PFSK-1 (cell line): ENCODE data around the gene EP400.

Experiments
- FOXP2 ChIP-seq: optimal IDR thresholded peaks from 2 replicates; pipeline ENCODE3; 2011; ENCODE audit warnings: borderline replicate concordance, control low read depth, inconsistent platforms; ENCODE audit not compliant: insufficient read depth; ENCODE audit errors: extremely low read length, extremely low read depth
- POLR2AphosphoS5 ChIP-seq: IDR thresholded peaks from 2 replicates; pipeline ENCODE4 v1.6.1; 2012; ENCODE audit warnings: low read depth, mild to moderate bottlenecking, control low read depth, low read length, moderate library complexity
- SIN3A ChIP-seq: IDR thresholded peaks from 2 replicates; pipeline ENCODE4 v1.6.1; 2012; ENCODE audit warnings: mild to moderate bottlenecking, low read length, moderate library complexity, borderline replicate concordance; ENCODE audit not compliant: insufficient read depth
- TAF1 ChIP-seq: IDR thresholded peaks from 2 replicates; pipeline ENCODE4 v1.6.1; 2012; ENCODE audit warnings: low read length, control low read depth, borderline replicate concordance; ENCODE audit not compliant: insufficient read depth
- TF ChIP-seq, protein P1 (sequence below), 2 experiments: IDR thresholded peaks; 2 replicates each; pipeline versions ENCODE4 v1.6.1 to v1.8.0; 2011 to 2012; ENCODE audit warnings: low read depth in 2 of 2, low read length in 2 of 2, control low read depth in 1 of 2, inconsistent platforms in 1 of 2, mild to moderate bottlenecking in 1 of 2, moderate library complexity in 1 of 2; ENCODE audit not compliant: insufficient read depth in 1 of 2

DNA sequence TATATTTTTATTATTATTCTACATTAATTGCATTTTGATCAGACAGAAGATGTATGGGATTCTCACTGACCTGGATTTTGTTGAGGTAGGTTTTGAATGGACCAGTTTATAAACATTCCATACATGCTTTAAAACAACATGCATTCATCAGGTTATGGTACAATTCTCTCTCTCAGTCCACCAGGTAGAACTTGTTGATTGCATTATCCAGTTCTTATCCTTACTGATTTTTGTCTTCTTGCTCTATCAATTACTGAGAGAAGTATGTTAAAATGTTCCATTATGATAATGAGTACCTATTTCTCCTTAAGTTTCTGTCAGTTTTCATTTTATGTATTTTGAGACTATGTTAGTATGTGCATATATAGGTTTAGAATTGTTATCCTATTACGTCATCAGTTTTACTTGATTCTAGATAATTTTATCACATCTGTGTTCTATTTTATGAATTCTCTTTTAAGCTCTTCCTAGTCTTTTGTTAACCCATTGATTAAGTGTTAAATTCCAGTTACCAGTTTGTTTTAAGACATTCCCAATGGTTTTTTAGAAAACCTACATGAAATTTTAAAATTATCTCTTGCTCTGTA, 50.6 kb downstream of the EP400 start:
- no peak for TF ChIP-seq SIN3A
- TF ChIP-seq, protein P1, sequence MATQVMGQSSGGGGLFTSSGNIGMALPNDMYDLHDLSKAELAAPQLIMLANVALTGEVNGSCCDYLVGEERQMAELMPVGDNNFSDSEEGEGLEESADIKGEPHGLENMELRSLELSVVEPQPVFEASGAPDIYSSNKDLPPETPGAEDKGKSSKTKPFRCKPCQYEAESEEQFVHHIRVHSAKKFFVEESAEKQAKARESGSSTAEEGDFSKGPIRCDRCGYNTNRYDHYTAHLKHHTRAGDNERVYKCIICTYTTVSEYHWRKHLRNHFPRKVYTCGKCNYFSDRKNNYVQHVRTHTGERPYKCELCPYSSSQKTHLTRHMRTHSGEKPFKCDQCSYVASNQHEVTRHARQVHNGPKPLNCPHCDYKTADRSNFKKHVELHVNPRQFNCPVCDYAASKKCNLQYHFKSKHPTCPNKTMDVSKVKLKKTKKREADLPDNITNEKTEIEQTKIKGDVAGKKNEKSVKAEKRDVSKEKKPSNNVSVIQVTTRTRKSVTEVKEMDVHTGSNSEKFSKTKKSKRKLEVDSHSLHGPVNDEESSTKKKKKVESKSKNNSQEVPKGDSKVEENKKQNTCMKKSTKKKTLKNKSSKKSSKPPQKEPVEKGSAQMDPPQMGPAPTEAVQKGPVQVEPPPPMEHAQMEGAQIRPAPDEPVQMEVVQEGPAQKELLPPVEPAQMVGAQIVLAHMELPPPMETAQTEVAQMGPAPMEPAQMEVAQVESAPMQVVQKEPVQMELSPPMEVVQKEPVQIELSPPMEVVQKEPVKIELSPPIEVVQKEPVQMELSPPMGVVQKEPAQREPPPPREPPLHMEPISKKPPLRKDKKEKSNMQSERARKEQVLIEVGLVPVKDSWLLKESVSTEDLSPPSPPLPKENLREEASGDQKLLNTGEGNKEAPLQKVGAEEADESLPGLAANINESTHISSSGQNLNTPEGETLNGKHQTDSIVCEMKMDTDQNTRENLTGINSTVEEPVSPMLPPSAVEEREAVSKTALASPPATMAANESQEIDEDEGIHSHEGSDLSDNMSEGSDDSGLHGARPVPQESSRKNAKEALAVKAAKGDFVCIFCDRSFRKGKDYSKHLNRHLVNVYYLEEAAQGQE (IDR thresholded peaks at IDR 0.05; ENCODE audit: insufficient read depth in 1 of 2, low read depth in 2 of 2, low read length in 2 of 2), result no peak
- TF ChIP-seq POLR2AphosphoS5, result no peak
- TF ChIP-seq TAF1, result no peak
- TF ChIP-seq FOXP2, result no peak
